ENCODE measurements around the gene SEPTIN10.

The SEPTIN10 gene

GRCh38 chr2:109501461-109501860 lies 112.3 kb downstream of the SEPTIN10 start:
- DNase-seq (ENCODE audit: low spot score) (no peak), FAIRE-seq (no peak)

DNA sequence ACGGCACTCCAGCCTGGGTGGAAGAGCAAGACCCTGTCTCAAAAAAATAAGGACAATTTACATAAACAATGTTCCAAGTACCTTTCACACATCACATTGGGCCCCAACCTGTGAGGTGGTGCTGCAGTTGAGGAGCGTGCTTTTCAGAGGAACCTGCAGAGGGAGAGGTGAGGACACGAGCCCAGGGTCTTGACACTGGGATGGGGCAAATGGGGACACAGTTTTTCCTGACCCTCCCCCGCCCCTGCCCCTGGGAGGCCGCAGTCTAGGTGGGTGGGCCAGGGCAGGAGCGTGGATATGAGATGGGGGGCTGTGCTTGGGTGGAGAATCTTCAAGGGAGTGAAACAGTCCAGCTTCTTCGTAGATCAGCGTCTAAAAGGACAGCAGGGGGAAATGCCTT lies 112.9 kb downstream of the SEPTIN10 start:
- FAIRE-seq: no peak
- no peak for DNase-seq (ENCODE audit: low spot score)

GRCh38 chr2:109499566-109499965 lies 114.2 kb downstream of the SEPTIN10 start:
- DNase-seq (ENCODE audit: low spot score) (no peak), FAIRE-seq (no peak)

DNA sequence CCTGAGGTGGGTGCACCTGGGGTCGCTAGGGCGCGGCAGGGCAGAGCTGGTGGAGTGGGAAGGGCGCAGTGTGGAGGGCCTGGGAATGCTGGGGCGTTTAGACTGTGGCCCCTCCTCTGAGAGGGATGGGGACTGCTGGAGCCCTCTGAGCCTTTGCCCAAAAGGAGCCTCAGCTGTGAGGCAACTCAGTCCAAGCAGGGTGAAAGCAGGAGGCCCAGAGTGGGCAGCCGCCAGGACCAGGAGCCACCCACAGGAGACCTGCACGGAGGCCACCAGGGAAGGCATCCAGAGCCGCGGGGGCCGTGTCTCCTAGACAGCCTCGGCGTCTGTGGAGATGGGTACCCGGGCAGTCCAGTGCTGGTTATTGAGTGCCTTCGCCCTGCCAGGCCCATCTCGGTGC lies 114.9 kb downstream of the SEPTIN10 start:
- FAIRE-seq (no peak), DNase-seq (ENCODE audit: low spot score) (no peak)

- DNase-seq (ENCODE audit: low spot score): no peak
- no peak for FAIRE-seq
These were observed 115.6 kb downstream of the SEPTIN10 start for GRCh38 chr2:109497911-109498870.

DNA sequence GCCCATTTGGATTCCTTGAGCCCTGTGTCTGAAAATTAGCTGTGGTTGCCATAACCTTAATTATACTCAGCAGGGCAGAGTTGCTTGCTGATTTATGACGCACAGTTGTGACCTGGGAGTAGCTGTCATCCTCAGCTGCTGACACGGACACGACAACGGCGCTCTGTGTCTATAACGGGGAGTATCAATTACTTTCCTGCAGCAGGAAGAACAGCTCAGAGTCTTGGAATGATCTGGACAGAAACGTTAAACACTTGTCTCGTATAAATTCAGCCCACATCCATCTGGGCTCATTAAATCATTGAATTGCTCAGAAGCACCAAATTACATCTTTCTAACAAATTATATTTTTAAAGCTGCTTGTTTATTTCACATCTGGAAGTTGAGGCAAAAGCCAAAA lies 116.3 kb downstream of the SEPTIN10 start:
- FAIRE-seq: no peak

GRCh38 chr2:109494351-109494750 lies 119.4 kb downstream of the SEPTIN10 start:
- no peak for DNase-seq (ENCODE audit: low spot score)
- FAIRE-seq: no peak

More for the DNA sequence above, 116.3 kb downstream of the SEPTIN10 start:
- peak; percentile 13 for DNase-seq (ENCODE audit: low spot score)

- no peak for DNase-seq (ENCODE audit: low spot score)
- FAIRE-seq: no peak
These were observed 120.4 kb downstream of the SEPTIN10 start for GRCh38 chr2:109493176-109493935.

Data from RCC 7860 (cell line).